Ovary (tissue), 3 donors: ENCODE results near the gene COIL.

Experiments
- POLR2A ChIP-seq: fragments of 450-650 bp; IDR thresholded peaks from one replicate; pipeline ENCODE4 v1.6.1; 2017; ENCODE audit warnings: antibody characterized with exemption, mild to moderate bottlenecking, moderate library complexity
- TF ChIP-seq, protein P1 (sequence below), 3 donors: fragments of 450-650 bp in 2 of 3; fragments of 200-600 bp in 1 of 3; IDR thresholded peaks; one replicate each; pipeline versions ENCODE4 v1.5.1 to v1.8.0; 2016 to 2022; ENCODE audit warnings: antibody characterized with exemption in 3 of 3, mild to moderate bottlenecking in 1 of 3
- donor health status: DM: no; HTN: no; CAD: no.

DNA sequence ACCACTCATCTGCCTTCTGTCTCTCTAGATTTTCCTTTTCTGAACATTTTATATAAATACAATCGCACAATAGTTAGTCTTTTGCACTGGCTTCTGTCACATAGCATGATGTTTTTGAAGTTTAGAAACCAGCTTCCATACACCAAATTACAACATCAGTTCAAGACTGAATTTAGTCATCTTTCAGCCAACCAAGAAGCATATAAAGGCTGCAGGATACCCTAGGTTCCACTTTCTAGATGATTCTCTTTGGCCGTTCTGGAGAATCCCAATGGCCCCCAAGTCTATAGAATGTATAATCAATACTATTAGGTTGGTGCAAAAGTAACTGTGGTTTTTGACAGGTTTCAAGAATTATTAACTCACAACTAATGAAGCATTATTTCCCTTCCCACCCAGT is 36.5 kb upstream of the COIL start:
- TF ChIP-seq POLR2A, result no peak
- TF ChIP-seq, protein P1, sequence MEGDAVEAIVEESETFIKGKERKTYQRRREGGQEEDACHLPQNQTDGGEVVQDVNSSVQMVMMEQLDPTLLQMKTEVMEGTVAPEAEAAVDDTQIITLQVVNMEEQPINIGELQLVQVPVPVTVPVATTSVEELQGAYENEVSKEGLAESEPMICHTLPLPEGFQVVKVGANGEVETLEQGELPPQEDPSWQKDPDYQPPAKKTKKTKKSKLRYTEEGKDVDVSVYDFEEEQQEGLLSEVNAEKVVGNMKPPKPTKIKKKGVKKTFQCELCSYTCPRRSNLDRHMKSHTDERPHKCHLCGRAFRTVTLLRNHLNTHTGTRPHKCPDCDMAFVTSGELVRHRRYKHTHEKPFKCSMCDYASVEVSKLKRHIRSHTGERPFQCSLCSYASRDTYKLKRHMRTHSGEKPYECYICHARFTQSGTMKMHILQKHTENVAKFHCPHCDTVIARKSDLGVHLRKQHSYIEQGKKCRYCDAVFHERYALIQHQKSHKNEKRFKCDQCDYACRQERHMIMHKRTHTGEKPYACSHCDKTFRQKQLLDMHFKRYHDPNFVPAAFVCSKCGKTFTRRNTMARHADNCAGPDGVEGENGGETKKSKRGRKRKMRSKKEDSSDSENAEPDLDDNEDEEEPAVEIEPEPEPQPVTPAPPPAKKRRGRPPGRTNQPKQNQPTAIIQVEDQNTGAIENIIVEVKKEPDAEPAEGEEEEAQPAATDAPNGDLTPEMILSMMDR (IDR thresholded peaks at IDR 0.05), result no peak
